Liver (tissue), 3 donors: ENCODE results near the gene HSD17B12.

ENCODE experiments used
- RAD21 ChIP-seq, 2 donors: IDR thresholded peaks; 2 replicates each; pipeline ENCODE4 v1.6.1; 2016; ENCODE audit warnings: antibody characterized with exemption in 2 of 2, mild to moderate bottlenecking in 2 of 2
- TF ChIP-seq, protein P1 (sequence below): fragments of 150-350 bp; IDR thresholded peaks from 2 replicates; pipeline ENCODE4 v1.5.1; 2017; ENCODE audit warnings: improper control_type of control experiment, low read depth, low read length; ENCODE audit not compliant: missing input control
- TF ChIP-seq, protein P2 (sequence below): IDR thresholded peaks from 2 replicates; pipeline ENCODE4 v1.6.1; 2016; ENCODE audit warnings: antibody characterized with exemption, mild to moderate bottlenecking
- donor health status: healthy.
- donor health status: healthy.

- TF ChIP-seq, protein P1, sequence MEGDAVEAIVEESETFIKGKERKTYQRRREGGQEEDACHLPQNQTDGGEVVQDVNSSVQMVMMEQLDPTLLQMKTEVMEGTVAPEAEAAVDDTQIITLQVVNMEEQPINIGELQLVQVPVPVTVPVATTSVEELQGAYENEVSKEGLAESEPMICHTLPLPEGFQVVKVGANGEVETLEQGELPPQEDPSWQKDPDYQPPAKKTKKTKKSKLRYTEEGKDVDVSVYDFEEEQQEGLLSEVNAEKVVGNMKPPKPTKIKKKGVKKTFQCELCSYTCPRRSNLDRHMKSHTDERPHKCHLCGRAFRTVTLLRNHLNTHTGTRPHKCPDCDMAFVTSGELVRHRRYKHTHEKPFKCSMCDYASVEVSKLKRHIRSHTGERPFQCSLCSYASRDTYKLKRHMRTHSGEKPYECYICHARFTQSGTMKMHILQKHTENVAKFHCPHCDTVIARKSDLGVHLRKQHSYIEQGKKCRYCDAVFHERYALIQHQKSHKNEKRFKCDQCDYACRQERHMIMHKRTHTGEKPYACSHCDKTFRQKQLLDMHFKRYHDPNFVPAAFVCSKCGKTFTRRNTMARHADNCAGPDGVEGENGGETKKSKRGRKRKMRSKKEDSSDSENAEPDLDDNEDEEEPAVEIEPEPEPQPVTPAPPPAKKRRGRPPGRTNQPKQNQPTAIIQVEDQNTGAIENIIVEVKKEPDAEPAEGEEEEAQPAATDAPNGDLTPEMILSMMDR, result no peak
- TF ChIP-seq, protein P2, sequence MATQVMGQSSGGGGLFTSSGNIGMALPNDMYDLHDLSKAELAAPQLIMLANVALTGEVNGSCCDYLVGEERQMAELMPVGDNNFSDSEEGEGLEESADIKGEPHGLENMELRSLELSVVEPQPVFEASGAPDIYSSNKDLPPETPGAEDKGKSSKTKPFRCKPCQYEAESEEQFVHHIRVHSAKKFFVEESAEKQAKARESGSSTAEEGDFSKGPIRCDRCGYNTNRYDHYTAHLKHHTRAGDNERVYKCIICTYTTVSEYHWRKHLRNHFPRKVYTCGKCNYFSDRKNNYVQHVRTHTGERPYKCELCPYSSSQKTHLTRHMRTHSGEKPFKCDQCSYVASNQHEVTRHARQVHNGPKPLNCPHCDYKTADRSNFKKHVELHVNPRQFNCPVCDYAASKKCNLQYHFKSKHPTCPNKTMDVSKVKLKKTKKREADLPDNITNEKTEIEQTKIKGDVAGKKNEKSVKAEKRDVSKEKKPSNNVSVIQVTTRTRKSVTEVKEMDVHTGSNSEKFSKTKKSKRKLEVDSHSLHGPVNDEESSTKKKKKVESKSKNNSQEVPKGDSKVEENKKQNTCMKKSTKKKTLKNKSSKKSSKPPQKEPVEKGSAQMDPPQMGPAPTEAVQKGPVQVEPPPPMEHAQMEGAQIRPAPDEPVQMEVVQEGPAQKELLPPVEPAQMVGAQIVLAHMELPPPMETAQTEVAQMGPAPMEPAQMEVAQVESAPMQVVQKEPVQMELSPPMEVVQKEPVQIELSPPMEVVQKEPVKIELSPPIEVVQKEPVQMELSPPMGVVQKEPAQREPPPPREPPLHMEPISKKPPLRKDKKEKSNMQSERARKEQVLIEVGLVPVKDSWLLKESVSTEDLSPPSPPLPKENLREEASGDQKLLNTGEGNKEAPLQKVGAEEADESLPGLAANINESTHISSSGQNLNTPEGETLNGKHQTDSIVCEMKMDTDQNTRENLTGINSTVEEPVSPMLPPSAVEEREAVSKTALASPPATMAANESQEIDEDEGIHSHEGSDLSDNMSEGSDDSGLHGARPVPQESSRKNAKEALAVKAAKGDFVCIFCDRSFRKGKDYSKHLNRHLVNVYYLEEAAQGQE, result no peak
- TF ChIP-seq RAD21 (IDR thresholded peaks at IDR 0.05), result no peak
Observed at GRCh38 chr11:43833657-43834073, 153.1 kb downstream of the HSD17B12 start.
